Upper lobe of right lung (tissue), 1 donor: ENCODE measurements around the gene ESRRG. TPM values are rescaled to one million over a fixed set of nuclear protein-coding genes. Genes with fewer than 3 reads are reported as not detected.

Experiments
- ATAC-seq: fragments of 200-7000 bp; cut with Tn5 transposase; one replicate; pipeline ENCODE4 v1.9.1; 2020; ENCODE audit warnings: mild to moderate bottlenecking, moderate library complexity
- DNase-seq: peaks from one replicate; pipeline ENCODE4 v3.0.0-alpha.2; 2020
- H3K27ac ChIP-seq: fragments of 200-600 bp; one replicate; pipeline ENCODE4 v1.8.0; 2022
- H3K27me3 ChIP-seq: fragments of 200-600 bp; one replicate; pipeline ENCODE4 v1.8.0; 2022; ENCODE audit warnings: mild to moderate bottlenecking
- H3K36me3 ChIP-seq: fragments of 200-600 bp; one replicate; pipeline ENCODE4 v1.8.0; 2022
- H3K4me1 ChIP-seq: fragments of 200-600 bp; one replicate; pipeline ENCODE4 v1.8.0; 2022
- H3K4me3 ChIP-seq: fragments of 200-600 bp; one replicate; pipeline ENCODE4 v1.8.0; 2022; ENCODE audit warnings: mild to moderate bottlenecking
- H3K9me3 ChIP-seq: fragments of 200-600 bp; one replicate; pipeline ENCODE4 v1.8.0; 2022
- intact Hi-C: fragments of 100-400 bp; cut with DNase I; formaldehyde crosslinking; loops from one replicate; pipeline ENCODE4 v1.11.0; 2022
- total RNA-seq: library from RNA; stranded (reverse); fragmentation: NEBNext Ultra II Directional; extraction: Animal tissue kit (Norgen Biotek cat#: 25700); gene quantifications from one replicate; pipeline ENCODE4 v1.2.1, GENCODE V29; 2021
- TF ChIP-seq, protein P1 (sequence below): fragments of 200-600 bp; IDR thresholded peaks from one replicate; pipeline ENCODE4 v1.8.0; 2022; ENCODE audit warnings: antibody characterized with exemption
- donor health status: DM: no; HTN: yes; CAD: no; lungs with severe emphysema.

ESRRG gene
- total RNA-seq, 1 donor from 2014 or later, result 0.29 TPM

DNA sequence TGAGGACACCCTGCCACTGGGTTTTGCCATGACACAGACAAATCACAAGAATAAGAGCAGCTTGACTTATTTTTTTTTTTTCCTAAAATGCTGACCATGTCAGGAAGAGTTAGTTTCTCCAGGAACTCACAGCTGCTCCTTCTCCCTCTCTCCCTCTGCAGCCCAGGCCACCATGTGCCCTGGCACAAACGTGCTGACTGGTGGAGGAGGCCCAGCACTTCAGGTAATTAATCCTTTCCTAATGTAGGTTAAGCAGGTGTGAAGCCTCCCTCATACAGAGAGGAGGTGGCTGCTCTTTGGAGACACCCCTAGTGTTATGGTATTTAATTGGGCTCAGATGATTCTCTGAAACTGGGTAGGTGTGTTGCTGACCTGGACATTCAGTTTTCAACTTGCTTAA lies 170.2 kb downstream of the ESRRG start:
- no peak for ATAC-seq

GRCh38 chr1:216549796-216550195 lies 173.4 kb downstream of the ESRRG start:
- Histone ChIP-seq H3K9me3 (no peaks in the 10 kb centered on the region), H3K27me3 (no peaks in the 10 kb centered on the region), H3K4me1 (no peaks in the 10 kb centered on the region), H3K36me3 (no peaks in the 10 kb centered on the region), H3K4me3 (no peak overlapping the region), H3K27ac (no peak overlapping the region)
- no peak for DNase-seq
- ATAC-seq, result no peak
- intact Hi-C loops, result no loop called here
- TF ChIP-seq, protein P1, sequence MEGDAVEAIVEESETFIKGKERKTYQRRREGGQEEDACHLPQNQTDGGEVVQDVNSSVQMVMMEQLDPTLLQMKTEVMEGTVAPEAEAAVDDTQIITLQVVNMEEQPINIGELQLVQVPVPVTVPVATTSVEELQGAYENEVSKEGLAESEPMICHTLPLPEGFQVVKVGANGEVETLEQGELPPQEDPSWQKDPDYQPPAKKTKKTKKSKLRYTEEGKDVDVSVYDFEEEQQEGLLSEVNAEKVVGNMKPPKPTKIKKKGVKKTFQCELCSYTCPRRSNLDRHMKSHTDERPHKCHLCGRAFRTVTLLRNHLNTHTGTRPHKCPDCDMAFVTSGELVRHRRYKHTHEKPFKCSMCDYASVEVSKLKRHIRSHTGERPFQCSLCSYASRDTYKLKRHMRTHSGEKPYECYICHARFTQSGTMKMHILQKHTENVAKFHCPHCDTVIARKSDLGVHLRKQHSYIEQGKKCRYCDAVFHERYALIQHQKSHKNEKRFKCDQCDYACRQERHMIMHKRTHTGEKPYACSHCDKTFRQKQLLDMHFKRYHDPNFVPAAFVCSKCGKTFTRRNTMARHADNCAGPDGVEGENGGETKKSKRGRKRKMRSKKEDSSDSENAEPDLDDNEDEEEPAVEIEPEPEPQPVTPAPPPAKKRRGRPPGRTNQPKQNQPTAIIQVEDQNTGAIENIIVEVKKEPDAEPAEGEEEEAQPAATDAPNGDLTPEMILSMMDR, result no peak

More for the DNA sequence above, 170.2 kb downstream of the ESRRG start:
- no peak overlapping the region for H3K4me3 ChIP-seq
- no peak overlapping the region for H3K27ac ChIP-seq
- TF ChIP-seq, protein P1, result no peak
- no peaks in the 10 kb centered on the region for H3K27me3 ChIP-seq
- intact Hi-C loops, result no loop called here
- H3K36me3 ChIP-seq, result no peaks in the 10 kb centered on the region
- no peaks in the 10 kb centered on the region for H3K9me3 ChIP-seq
- no peak for DNase-seq
- H3K4me1 ChIP-seq, result no peaks in the 10 kb centered on the region

DNA sequence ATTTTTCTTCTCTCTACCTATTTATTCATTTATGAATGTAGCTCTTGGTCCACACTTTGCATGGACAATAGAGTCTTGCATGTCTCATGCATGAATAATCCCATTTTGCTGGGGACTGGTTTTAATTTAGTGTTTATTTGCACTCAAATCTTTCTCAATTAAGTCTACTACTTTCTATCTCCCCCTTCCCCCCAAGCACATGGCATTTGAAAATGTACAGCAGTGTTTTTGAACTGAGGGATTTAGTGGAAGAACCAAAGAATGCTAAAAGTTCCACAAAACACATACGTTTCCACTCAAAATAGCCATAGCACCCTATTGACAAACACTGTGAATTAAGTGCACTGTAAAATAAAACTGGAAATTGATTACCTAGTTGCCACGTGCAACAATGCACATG lies 180.5 kb downstream of the ESRRG start:
- Histone ChIP-seq H3K36me3 (no peaks in the 10 kb centered on the region), H3K4me1 (no peaks in the 10 kb centered on the region), H3K27ac (no peak overlapping the region), H3K4me3 (no peak overlapping the region), H3K27me3 (no peaks in the 10 kb centered on the region), H3K9me3 (no peaks in the 10 kb centered on the region)
- ATAC-seq, result no peak
- DNase-seq, result no peak
- intact Hi-C loops, result no loop called here
- TF ChIP-seq, protein P1, result no peak

DNA sequence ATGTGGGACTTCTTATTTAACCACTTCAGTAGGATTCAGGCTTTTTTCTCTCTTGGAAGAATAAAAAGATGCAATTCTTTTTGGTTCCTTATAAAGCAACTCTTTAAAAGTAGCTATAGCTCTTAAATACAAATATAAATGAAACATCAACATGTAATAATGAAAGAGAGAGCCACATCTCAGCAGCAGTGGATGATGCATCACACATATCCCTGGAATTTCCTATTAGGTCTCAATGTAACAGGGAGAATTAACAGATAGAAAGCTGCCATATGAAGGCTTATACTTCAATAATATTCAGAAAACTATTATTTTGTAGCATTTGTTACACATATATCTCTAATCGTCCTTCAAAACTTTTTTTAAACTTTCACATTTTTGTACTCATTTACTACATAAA lies 181.0 kb downstream of the ESRRG start:
- Histone ChIP-seq H3K4me1 (no peaks in the 10 kb centered on the region), H3K36me3 (no peaks in the 10 kb centered on the region), H3K9me3 (no peaks in the 10 kb centered on the region), H3K27me3 (no peaks in the 10 kb centered on the region), H3K4me3 (no peak overlapping the region), H3K27ac (no peak overlapping the region)
- no peak for ATAC-seq
- DNase-seq, result no peak
- TF ChIP-seq, protein P1, result no peak
- intact Hi-C loops, result no loop called here

GRCh38 chr1:216535751-216536150 lies 187.5 kb downstream of the ESRRG start:
- no peaks in the 10 kb centered on the region for H3K9me3 ChIP-seq

More at GRCh38 chr1:216535751-216536150, 187.5 kb downstream of the ESRRG start:
- intact Hi-C loops, result no loop called here
- TF ChIP-seq, protein P1, result no peak
- Histone ChIP-seq H3K36me3 (no peaks in the 10 kb centered on the region), H3K27ac (no peak overlapping the region), H3K4me3 (no peak overlapping the region), H3K4me1 (peaks cover 7% of the 10 kb centered on the region), H3K27me3 (no peaks in the 10 kb centered on the region)
- no peak for DNase-seq
- ATAC-seq, result no peak
